Skin of body (tissue), 2 donors: ENCODE data around the gene HACD1. TPM values are rescaled to one million over a fixed set of nuclear protein-coding genes. Genes with fewer than 3 reads are reported as not detected.
"Not testable (repeated sequence)": the region's sequence is repeated elsewhere in the genome, so short reads cannot be mapped to it uniquely, and the experiment has no call there.

Experiments
- DNase-seq: peaks from one replicate; lab custom pipeline; 2025; lab: John Stamatoyannopoulos, UW
- total RNA-seq: library from RNA; depleted of rRNA; stranded (reverse); fragments of >200 nt; gene quantifications from one replicate; pipeline ENCODE4 v1.2.3, GENCODE V29; 2014

Gene HACD1
- total RNA-seq, 1 donor from 2014 or later, result 13.0 TPM

GRCh38 chr10:17643755-17644484 is 26.7 kb upstream of the HACD1 start, which contains the start of gene STAM:
TSS of gene STAM (plus strand) at chr10:17644151. CDS start at chr10:17644340, 189 bp downstream.
- peak; percentile 99 for DNase-seq

GRCh38 chr10:17643339-17643754 is 26.2 kb upstream of the HACD1 start:
- DNase-seq, result no peak

GRCh38 chr10:17640331-17640816 is 23.2 kb upstream of the HACD1 start:
- DNase-seq, result no peak

- no peak for DNase-seq
Observed at GRCh38 chr10:17637869-17638268, 20.7 kb upstream of the HACD1 start.

- no peak for DNase-seq
Observed at GRCh38 chr10:17633353-17633752, 16.2 kb upstream of the HACD1 start.

- DNase-seq, result not testable (repeated sequence)
Observed at GRCh38 chr10:17632590-17632989, 15.4 kb upstream of the HACD1 start.

- no peak for DNase-seq
Observed at GRCh38 chr10:17626656-17627055, 9.5 kb upstream of the HACD1 start.

- no peak for DNase-seq
Observed at GRCh38 chr10:17624996-17625395, 7.8 kb upstream of the HACD1 start.

GRCh38 chr10:17622061-17622460 is 4.9 kb upstream of the HACD1 start:
- DNase-seq, result no peak

- no peak for DNase-seq
Observed at GRCh38 chr10:17616403-17617030, 657 bp downstream of the HACD1 start.

GRCh38 chr10:17609523-17610079 is 7.6 kb downstream of the HACD1 start:
- no peak for DNase-seq

- peak; percentile 33 for DNase-seq
Observed at GRCh38 chr10:17607603-17608332, 9.4 kb downstream of the HACD1 start.

GRCh38 chr10:17607060-17607459 is 10.1 kb downstream of the HACD1 start:
- DNase-seq, result no peak

GRCh38 chr10:17606547-17607040 is 10.6 kb downstream of the HACD1 start:
- DNase-seq, result no peak

- no peak for DNase-seq
Observed at GRCh38 chr10:17605936-17606335, 11.2 kb downstream of the HACD1 start.

- DNase-seq, result no peak
Observed at GRCh38 chr10:17599089-17599488, 18.1 kb downstream of the HACD1 start.

- no peak for DNase-seq
Observed at GRCh38 chr10:17597386-17597785, 19.8 kb downstream of the HACD1 start.

- DNase-seq, result no peak
Observed at GRCh38 chr10:17590969-17591645, 26.1 kb downstream of the HACD1 start.

- DNase-seq, result not testable (repeated sequence)
Observed at GRCh38 chr10:17589316-17589715, 27.9 kb downstream of the HACD1 start.

- DNase-seq, result no peak
Observed at GRCh38 chr10:17588420-17588819, 28.8 kb downstream of the HACD1 start.

GRCh38 chr10:17587321-17587720 is 29.9 kb downstream of the HACD1 start:
- not testable (repeated sequence) for DNase-seq
